Stimulated activated naive CD8-positive, alpha-beta T cell treated with anti-CD3 and anti-CD28 coated beads, Interleukin-15, amount 100 ng/mL, for 72 hours (primary cell): Measurements from ENCODE around the gene MAP3K3.
A peak's percentile ranks its signal among the peaks of the same experiment; 100 is the strongest.

Source experiments
- ATAC-seq: fragments of 150-1000 bp; cut with Tn5 transposase; 2 replicates; pipeline ENCODE4 v1.10.0; 2021; ENCODE audit warnings: mild to moderate bottlenecking, moderate library complexity
- DNase-seq, 2 donors: peaks; one replicate each; pipeline ENCODE4 v3.0.0; 2021 to 2022
- H3K27ac Mint-ChIP-seq, 2 donors: one replicate each; pipeline ENCODE4 v1.8.0; 2022; ENCODE audit warnings: mild to moderate bottlenecking in 2 of 2, mixed read lengths in 2 of 2, moderate library complexity in 2 of 2
- H3K27me3 Mint-ChIP-seq: one replicate; pipeline ENCODE4 v1.8.0; 2022; ENCODE audit warnings: mixed read lengths
- H3K4me1 Mint-ChIP-seq: one replicate; pipeline ENCODE4 v1.8.0; 2022; ENCODE audit warnings: mild to moderate bottlenecking, mixed read lengths
- H3K4me3 Mint-ChIP-seq, 2 donors: one replicate each; pipeline ENCODE4 v1.8.0; 2022; ENCODE audit warnings: mild to moderate bottlenecking in 2 of 2, mixed read lengths in 2 of 2, moderate library complexity in 1 of 2
- H3K9me3 Mint-ChIP-seq, 2 donors: one replicate each; pipeline ENCODE4 v1.8.0; 2022; ENCODE audit warnings: mixed read lengths in 2 of 2

Gene MAP3K3

DNA sequence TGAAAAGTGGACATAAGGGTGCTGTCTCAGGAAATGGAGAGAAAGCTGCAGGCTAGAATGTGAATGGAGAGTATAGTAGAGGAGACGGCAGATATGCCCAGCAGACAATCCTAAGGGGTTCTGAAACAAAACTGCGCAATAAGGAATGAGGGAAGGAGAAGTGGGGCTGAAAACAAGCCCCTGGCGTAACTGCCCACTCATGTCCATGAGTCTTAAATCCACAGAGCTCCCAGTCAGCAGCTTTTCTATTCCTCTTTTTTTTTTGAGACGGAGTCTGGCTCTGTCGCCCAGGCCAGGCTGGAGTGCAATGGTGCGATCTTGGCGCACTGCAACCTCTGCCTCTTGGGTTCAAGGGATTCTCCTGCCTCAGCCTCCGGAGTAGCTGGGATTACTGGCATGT, 113.5 kb downstream of the MAP3K3 start:
- Mint-ChIP-seq H3K4me3 (no peak overlapping the region), H3K4me1 (peaks cover 18% of the 10 kb centered on the region), H3K9me3 (no peaks in the 10 kb centered on the region), H3K27ac (no peak overlapping the region), H3K27me3 (no peaks in the 10 kb centered on the region)
- DNase-seq = no peak
- no peak for ATAC-seq

DNA sequence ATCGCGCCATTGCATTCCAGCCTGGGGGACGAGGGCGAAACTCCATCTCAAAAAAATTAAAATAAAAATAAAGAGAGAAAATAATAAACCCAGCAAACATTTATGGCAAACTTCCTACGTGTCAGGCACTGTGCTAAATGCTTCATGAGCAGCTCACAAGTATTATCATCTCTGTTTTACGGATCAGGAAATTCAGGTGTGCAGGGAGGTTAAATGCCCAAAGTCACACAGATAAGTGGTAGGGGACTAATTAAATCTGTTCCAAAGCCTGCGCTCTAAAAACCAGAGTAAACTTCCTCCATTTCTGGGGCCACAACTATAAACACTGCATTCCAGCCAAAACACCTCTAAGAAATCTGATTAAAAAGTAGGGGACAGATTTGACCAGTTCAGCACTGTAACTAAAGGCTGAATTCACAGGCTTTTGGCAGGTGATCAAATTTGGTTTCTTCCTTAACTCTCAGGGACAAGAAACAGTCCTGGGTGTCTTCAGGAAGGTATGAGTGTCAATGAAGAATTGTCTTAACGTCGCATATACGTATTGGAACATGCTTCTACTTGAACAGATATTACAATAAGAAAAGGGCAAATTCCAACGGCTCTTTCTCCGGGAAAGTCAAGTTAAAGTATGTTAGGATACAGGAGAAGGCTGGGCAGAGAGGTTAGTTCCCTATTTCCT, 118.4 kb downstream of the MAP3K3 start:
- Mint-ChIP-seq H3K4me1 (peaks cover 24% of the 10 kb centered on the region), H3K27me3 (no peaks in the 10 kb centered on the region), H3K9me3 (no peaks in the 10 kb centered on the region), H3K27ac (peak overlapping the region; percentile 92 to 98), H3K4me3 (peak overlapping the region; percentile 91 to 100)
- ATAC-seq = no peak
- no peak for DNase-seq

DNA sequence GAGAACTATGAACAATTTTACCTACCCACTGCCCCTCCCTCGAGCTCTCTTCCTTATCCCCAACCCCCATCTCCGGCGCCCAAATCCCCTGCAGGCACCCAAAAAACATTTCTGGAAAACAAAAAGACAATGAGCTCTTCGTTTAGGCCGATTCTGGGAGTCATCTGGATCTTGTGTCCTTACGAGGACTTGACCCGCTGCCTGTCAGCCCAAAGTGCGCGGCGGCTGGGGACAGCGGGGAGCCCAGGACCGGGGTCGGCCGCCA, 118.9 kb downstream of the MAP3K3 start:
- Mint-ChIP-seq H3K9me3 (no peaks in the 10 kb centered on the region), H3K27me3 (no peaks in the 10 kb centered on the region), H3K27ac (peak overlapping the region; percentile 92 to 98), H3K4me3 (peak overlapping the region; percentile 91 to 100), H3K4me1 (peaks cover 24% of the 10 kb centered on the region)
- DNase-seq (no peak), ATAC-seq (peak; percentile 41)

DNA sequence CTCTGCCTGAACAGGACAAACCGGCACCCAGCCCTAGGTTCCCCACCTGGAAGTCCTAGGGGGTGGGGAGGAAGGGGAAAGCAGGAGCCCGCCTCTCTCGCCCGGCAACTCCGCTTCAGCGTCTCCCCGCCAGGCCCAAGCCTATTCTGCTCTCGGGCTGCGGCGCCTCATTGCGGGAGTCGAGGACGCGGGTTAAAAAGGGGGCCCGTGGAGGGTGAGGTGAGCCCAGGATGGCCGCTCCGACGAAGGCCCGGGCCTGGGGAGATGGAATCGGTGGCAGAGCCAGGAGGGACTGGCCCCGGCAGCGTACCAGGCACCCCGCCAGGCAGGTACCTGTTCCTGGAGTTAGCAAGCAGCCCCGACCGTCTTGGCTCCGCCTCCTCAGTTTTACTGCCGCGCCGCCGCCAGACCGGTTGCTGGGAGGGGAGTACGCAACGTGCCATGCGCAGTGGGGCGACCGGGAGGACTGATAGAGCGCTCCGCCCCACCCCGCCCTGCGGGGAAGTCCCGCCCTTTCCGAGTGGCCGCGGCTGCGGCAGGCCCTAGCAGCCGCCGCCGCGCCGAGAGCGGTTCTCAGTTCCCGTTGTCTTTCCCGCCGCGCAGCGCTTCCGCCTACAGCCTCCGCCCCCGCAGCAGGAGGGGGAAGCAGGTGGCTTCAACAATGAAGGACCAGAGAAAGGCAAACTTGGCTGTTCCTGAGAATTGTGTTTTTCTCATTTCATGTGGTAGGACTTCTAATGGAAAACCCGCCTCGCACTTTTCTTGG, 119.4 kb downstream of the MAP3K3 start, which contains the start of gene STRADA:
STRADA (minus strand) TSS at position 392 of the 766 bp plus-strand sequence. CDS start 13,430 bp downstream, outside the sequence.
- peak; percentile 98 to 99 for DNase-seq
- Mint-ChIP-seq H3K4me3 (peak within 1 kb of the TSS; percentile 91 to 100), H3K9me3 (no peaks in the 10 kb centered on the region), H3K27me3 (no peaks in the 10 kb centered on the region), H3K4me1 (peaks cover 24% of the 10 kb centered on the region), H3K27ac (peak within 1 kb of the TSS; percentile 92 to 98)
- peak; percentile 94 for ATAC-seq
